ENCODE data around the gene ADGRG6.

- TF ChIP-seq POLR2AphosphoS5 (IDR thresholded peaks at IDR 0.05; ENCODE audit: low read depth, low read length) (no peak), FOXP2 (optimal IDR thresholded peaks at IDR 0.05; ENCODE audit: borderline replicate concordance, extremely low read depth, extremely low read length, insufficient read depth) (no peak), SIN3A (IDR thresholded peaks at IDR 0.05; ENCODE audit: borderline replicate concordance, insufficient read depth, low read length) (no peak), TAF1 (IDR thresholded peaks at IDR 0.05; ENCODE audit: borderline replicate concordance, insufficient read depth, low read length) (no peak)
These were observed 43.5 kb downstream of the ADGRG6 start for GRCh38 chr6:142345261-142345660.
